ENCODE measurements around the gene ARHGAP27. TPM values are rescaled to one million over a fixed set of nuclear protein-coding genes. Genes with fewer than 3 reads are reported as not detected.

ARHGAP27 gene
- total RNA-seq, 1 experiment from 2014 or later, result 12.9 TPM

- 0 out of 2 replicates have a peak overlapping the region, but pooled peaks have one; percentile 45 for H3K27ac Mint-ChIP-seq
- peaks cover under 1% of the 10 kb centered on the region; the same call in 1 of the 2 replicates for H3K36me3 Mint-ChIP-seq
- peaks cover 3% of the 10 kb centered on the region; the same call in 1 of the 2 replicates for H3K27me3 Mint-ChIP-seq (ENCODE audit: low read depth)
- POLR2A ChIA-PET, result interaction anchor here (1.0 kb wide), 1 partner anchor 16 kb away, joined by 3 read pairs; no protein-coding TSS in a partner anchor
- H3K9me3 Mint-ChIP-seq, result no peaks in the 10 kb centered on the region
- no peak overlapping the region for H3K4me3 Mint-ChIP-seq
- TF ChIP-seq ZNF232 (CRISPR knock-in tag; IDR thresholded peaks at IDR 0.05), result no peak
- TF ChIP-seq MYBL2 (CRISPR knock-in tag; IDR thresholded peaks at IDR 0.05), result no peak
- no peak for TF ChIP-seq GTF2I (CRISPR knock-in tag; conservative IDR thresholded peaks at IDR 0.05)
- TF ChIP-seq SOX15 (CRISPR knock-in tag; IDR thresholded peaks at IDR 0.05), result no peak
- TF ChIP-seq NR2C2 (CRISPR knock-in tag; IDR thresholded peaks at IDR 0.05), result no peak
- TF ChIP-seq HMGA2 (CRISPR knock-in tag; IDR thresholded peaks at IDR 0.05), result no peak
- TF ChIP-seq ERG (CRISPR knock-in tag; IDR thresholded peaks at IDR 0.05), result no peak
- no peak for TF ChIP-seq KAT7 (CRISPR knock-in tag; IDR thresholded peaks at IDR 0.05; ENCODE audit: borderline replicate concordance)
- CTCF ChIA-PET, result interaction anchor here (0.5 to 2.7 kb wide), 10 partner anchors 9 to 231 kb away, joined by 3 to 20 read pairs (median 4); no protein-coding TSS in a partner anchor
- peaks cover 42% of the 10 kb centered on the region for H3K4me1 Mint-ChIP-seq
- DNase-seq (ENCODE audit: low spot score) (no peak), ATAC-seq (no peak)
Measured at GRCh38 chr17:45408611-45409421, 23.9 kb downstream of the ARHGAP27 start.

- H3K36me3 Mint-ChIP-seq, result peaks cover 3% of the 10 kb centered on the region; the same call in 1 of the 2 replicates
- TF ChIP-seq USF2 (CRISPR knock-in tag; IDR thresholded peaks at IDR 0.05) (no peak), CREB1 (CRISPR knock-in tag; IDR thresholded peaks at IDR 0.05) (no peak)
- ATAC-seq (no peak), DNase-seq (ENCODE audit: low spot score) (no peak)
- no peaks in the 10 kb centered on the region for H3K9me3 Mint-ChIP-seq
- H3K4me3 Mint-ChIP-seq, result peak overlapping the region; percentile 54
- POLR2A ChIA-PET, result no interaction called here
- H3K27ac Mint-ChIP-seq, result no peak overlapping the region
- CTCF ChIA-PET, result interaction anchor here (0.5 to 1.7 kb wide), 4 partner anchors 19 to 417 kb away, joined by 3 to 19 read pairs (median 4); partner anchors contain the start of gene ACBD4
- H3K4me1 Mint-ChIP-seq, result peaks cover 34% of the 10 kb centered on the region
- H3K27me3 Mint-ChIP-seq (ENCODE audit: low read depth), result peaks cover 3% of the 10 kb centered on the region; the same call in 1 of the 2 replicates
Measured at GRCh38 chr17:45406107-45406506, 26.6 kb downstream of the ARHGAP27 start.

- Mint-ChIP-seq H3K9me3 (no peaks in the 10 kb centered on the region), H3K4me1 (peaks cover 27% of the 10 kb centered on the region), H3K36me3 (peaks cover 3% of the 10 kb centered on the region; the same call in 1 of the 2 replicates), H3K27ac (peak overlapping the region; percentile 68; the same call in 1 of the 2 replicates), H3K4me3 (peak overlapping the region; percentile 54), H3K27me3 (ENCODE audit: low read depth) (peaks cover 3% of the 10 kb centered on the region; the same call in 1 of the 2 replicates)
- ChIA-PET POLR2A (interaction anchor here (2.1 kb wide), 1 partner anchor 20 kb away, joined by 6 read pairs; no protein-coding TSS in a partner anchor), CTCF (interaction anchor here (0.5 to 2.8 kb wide), 14 partner anchors 8 to 270 kb away, joined by 3 to 38 read pairs (median 4); partner anchors contain the start of genes ACBD4 and MAP3K14)
- peak; percentile 93 for ATAC-seq
- peak; percentile 100 for DNase-seq (ENCODE audit: low spot score)
- TF ChIP-seq SMAD3 (CRISPR knock-in tag; IDR thresholded peaks at IDR 0.05; ENCODE audit: borderline replicate concordance) (no peak), IRF2 (CRISPR knock-in tag; IDR thresholded peaks at IDR 0.05; ENCODE audit: borderline replicate concordance, low read depth) (no peak), ZBTB21 (CRISPR knock-in tag; IDR thresholded peaks at IDR 0.05; ENCODE audit: borderline replicate concordance) (0 out of 2 replicates have a peak, but pooled peaks have one; percentile 33), ERG (CRISPR knock-in tag; IDR thresholded peaks at IDR 0.05) (no peak), USF2 (CRISPR knock-in tag; IDR thresholded peaks at IDR 0.05) (0 out of 2 replicates have a peak, but pooled peaks have one; percentile 8), FOXP1 (CRISPR knock-in tag; IDR thresholded peaks at IDR 0.05; ENCODE audit: borderline replicate concordance) (peak; percentile 59; the same call in 1 of the 2 replicates), CBFB (CRISPR knock-in tag; IDR thresholded peaks at IDR 0.05; ENCODE audit: low read depth) (no peak), HMGXB4 (CRISPR knock-in tag; IDR thresholded peaks at IDR 0.05) (0 out of 2 replicates have a peak, but pooled peaks have one; percentile 39), SP1 (CRISPR knock-in tag; conservative IDR thresholded peaks at IDR 0.05) (peak; percentile 55), ELF4 (CRISPR knock-in tag; IDR thresholded peaks at IDR 0.05; ENCODE audit: low read depth) (no peak), USF1 (CRISPR knock-in tag; IDR thresholded peaks at IDR 0.05) (no peak), ATF3 (CRISPR knock-in tag; conservative IDR thresholded peaks at IDR 0.05) (no peak), OVOL2 (CRISPR knock-in tag; IDR thresholded peaks at IDR 0.05; ENCODE audit: borderline replicate concordance) (no peak)
Measured at GRCh38 chr17:45405250-45406086, 27.2 kb downstream of the ARHGAP27 start.

Measured in WTC11 (cell line).